Islet precursor cell (in vitro differentiated cells): ENCODE results near the gene CNPY1.
A peak's percentile ranks its signal among the peaks of the same experiment; 100 is the strongest.

Experiments
- DNase-seq: peaks from one replicate; pipeline ENCODE4 v3.0.0-alpha.2; 2018

The CNPY1 gene

GRCh38 chr7:155509725-155510551 lies 36.4 kb downstream of the CNPY1 start:
- DNase-seq = peak; percentile 73

- DNase-seq = no peak
Measured at GRCh38 chr7:155509359-155509724, 37.0 kb downstream of the CNPY1 start.

- DNase-seq = peak; percentile 42
Measured at GRCh38 chr7:155508376-155509358, 37.7 kb downstream of the CNPY1 start.

DNA sequence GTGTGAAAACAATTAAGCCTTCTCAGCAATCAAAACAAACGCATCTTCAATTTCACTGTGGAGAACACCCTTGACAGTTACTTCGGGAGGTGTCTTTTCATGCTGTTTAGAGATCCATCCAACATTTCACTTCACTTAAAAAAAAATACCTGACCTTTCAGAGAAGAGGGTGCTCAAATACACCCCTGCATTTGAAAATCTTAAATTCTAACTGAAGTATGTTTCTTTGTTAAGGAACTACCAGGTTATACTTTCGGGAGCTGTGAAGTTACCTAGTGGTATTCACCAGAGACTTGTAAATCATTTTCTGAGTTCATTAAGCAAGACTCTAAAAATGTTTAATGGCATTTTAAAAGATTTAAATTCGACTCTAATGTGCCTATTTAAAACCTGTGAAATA lies 38.8 kb downstream of the CNPY1 start:
- no peak for DNase-seq

DNA sequence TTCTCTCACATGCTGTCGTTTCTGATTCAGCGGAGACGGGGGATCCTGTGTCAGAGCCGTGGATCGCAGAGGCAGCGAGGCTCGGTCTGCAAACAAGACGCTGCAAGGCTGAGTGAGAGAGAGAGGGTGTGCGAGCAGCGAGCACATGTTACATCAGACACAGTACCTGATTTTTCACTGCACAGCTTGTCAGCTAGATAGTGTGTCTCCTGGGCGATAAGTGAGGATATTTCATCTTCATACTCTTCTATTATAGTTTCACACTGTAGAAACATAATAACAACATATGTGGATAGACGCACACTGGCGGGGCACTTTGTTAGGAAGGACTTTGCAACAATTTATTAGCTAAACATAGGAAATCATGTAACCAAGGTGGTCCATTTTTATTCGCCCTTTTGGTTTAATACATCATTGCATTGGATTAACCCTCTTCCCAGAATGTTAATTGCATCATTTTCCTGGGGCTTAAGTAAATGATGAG lies 39.5 kb downstream of the CNPY1 start:
- peak; percentile 89 for DNase-seq

DNA sequence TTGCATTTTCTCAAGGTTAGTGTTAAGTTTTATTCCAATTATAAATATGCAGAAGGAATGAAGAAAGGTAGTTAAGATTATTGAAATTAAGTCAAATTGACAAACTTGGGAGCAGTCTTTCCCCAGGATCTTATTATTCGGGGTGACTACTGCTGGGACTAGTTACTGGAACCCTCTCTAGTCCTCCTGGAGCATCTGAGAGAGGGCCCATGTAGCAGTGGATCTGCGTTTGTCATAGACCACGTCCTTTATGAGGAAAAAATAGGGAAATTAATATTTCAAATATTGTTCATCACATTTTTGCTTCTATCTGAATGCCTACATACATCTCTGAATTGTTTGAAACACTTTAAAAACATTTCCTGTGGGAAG lies 41.0 kb downstream of the CNPY1 start:
- DNase-seq = no peak

GRCh38 chr7:155497149-155497901 lies 49.0 kb downstream of the CNPY1 start:
- DNase-seq = no peak

DNA sequence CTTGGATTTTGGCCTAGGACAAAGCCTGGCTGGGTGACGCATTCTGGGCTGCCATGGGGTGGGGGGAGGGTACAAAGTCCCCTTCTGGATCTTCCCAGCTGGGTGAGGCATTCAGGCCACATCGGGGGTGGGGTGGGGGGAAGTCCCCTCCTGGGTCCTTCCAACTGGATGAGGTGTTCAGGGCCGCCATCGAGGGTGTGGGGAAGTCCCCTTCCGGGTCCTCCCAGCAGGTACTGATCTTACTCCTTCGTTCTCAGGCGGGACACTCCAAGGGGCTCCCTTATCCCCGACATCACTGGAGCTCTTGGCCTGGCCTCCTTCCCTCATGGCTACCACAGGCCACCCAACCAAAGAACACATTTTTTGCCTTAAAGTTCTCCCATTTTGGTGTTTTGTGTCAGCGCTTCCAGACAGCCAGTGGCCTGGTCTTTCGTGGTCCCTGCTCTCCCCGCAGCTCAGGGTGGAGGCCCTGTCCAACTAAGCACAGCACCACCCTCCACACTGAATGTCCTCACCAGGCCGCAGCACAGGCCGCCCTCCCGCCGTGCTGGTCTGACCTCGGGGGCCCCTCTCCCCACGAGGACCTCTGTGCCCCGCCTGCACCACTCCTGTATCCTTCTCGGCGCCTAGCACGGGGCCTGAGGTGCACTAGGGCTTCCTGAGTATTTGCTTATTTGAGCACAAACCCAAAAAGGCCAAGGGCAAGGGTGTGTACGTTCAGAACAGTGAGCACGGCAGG lies 49.9 kb downstream of the CNPY1 start:
- DNase-seq = no peak

- no peak for DNase-seq
Measured at GRCh38 chr7:155495440-155496248, 50.7 kb downstream of the CNPY1 start.

- DNase-seq = no peak
Measured at GRCh38 chr7:155494551-155494950, 51.8 kb downstream of the CNPY1 start.

DNA sequence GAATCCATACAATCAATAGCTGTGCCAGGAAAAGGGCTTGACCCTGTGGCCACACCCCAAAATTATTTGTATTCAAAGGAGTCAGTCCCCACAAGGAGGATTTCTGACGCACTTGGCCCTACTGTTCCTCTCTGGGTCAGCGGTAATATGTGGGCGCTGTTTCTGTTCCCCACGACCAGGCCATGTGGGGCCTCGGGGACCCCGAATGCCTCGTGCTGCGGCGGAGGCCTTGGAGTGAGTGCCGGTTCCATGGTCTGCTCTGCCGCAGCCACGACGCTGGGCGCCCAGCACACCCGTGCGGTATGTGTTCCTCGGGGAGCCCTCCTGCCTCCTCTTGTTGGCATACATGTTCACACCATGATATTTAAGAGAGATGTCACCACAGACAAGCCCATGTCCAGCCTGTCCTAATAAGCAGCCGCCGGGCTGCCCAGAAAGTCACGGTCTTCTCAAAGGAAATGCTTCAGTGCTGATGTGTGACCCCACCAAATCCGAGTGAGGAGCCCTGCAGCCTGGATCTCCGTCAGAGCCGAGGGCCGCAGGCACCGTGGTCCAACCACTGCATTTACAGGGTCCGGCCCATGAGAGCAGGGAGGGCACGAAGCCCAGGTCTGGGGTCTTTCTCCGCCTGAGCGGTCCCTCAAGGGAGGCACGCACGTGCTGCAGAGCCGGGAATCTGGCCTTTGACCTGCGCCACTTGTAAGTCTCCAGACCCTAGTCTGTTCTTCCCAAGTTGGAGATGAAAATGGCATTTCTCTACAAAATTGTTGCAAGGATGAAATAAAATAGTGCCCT lies 52.4 kb downstream of the CNPY1 start:
- DNase-seq = no peak

DNA sequence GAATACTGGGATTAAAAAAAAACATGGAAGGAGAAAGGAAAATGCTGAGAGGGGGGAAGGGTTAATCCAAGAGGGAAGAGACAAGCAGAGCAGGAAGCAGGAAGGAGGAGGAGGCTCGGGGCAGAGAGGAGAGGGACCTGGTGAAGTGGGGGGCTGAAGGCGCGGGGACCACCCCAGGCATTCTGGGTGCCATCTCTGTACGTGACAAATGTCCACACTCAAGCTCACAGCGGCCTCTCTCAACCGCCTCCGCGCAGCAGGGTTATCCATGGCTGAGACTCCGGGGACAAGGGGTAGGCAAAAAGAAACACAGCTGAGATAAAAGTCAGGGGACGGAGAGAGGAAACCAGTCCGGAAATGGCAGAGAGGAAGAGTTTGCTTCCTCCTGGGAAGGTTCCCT lies 54.5 kb downstream of the CNPY1 start:
- no peak for DNase-seq

- DNase-seq = no peak
Measured at GRCh38 chr7:155490697-155491628, 55.4 kb downstream of the CNPY1 start.

DNA sequence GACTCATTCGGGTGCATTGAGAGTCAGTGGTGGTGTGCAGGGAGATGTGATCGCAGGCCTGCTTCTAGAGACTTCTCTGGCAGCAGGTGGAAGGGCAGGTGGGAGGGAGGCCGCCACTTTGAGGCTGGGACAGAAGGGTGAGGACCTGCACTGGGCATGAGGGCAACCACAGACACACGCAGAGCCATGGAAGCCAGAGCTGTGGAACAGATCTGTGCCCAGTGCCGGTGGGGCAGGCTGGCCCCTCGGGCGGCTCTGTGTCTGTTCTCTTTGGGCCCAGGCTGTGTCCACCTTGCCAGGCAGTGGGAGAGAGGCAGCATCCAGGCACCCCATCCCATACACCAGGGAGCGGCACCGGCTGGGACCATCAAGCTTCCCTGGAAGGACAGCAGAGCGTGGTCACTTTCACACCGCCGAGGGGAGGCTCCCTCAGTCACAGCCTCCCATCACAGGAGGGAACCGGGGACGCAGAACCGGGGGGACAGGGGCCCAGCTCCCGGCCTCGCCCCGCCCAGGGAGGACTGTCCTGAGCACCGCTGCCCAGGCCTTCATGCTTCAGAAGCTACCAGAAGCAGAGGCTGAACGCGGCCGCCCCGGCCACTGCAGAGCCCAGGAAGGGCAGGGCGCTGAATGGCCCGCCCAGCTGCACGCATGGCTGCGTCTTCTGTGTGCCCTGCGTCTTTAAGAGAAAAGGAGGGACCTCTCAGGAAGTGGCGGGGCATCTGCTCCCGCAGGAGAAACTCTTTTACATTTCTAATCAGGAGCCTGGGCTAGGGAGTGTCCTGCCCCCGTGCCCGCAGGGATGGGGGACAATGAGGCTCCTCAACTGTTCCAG lies 56.3 kb downstream of the CNPY1 start:
- DNase-seq = no peak

- DNase-seq = peak; percentile 48
Measured at GRCh38 chr7:155489158-155489840, 57.1 kb downstream of the CNPY1 start.

GRCh38 chr7:155488483-155489127 lies 57.8 kb downstream of the CNPY1 start:
- no peak for DNase-seq
